Lung (tissue), 12 donors: Measurements from ENCODE around the gene WNT16. TPM values are rescaled to one million over a fixed set of nuclear protein-coding genes. Genes with fewer than 3 reads are reported as not detected.
"Not testable (repeated sequence)": the region's sequence is repeated elsewhere in the genome, so short reads cannot be mapped to it uniquely, and the experiment has no call there.

Experiments used
- ATAC-seq: fragments of 200-7000 bp; cut with Tn5 transposase; one replicate; pipeline ENCODE4 v1.9.1; 2020; ENCODE audit warnings: moderate number of reproducible peaks; ENCODE audit not compliant: insufficient read depth, low FRiP score
- DNase-seq, 3 donors: peaks; one replicate each; pipeline ENCODE4 v3.0.0-alpha.2; 2013 to 2017
- H3K27ac ChIP-seq, 2 donors: one replicate each; pipeline ENCODE4 v1.5.1; 2013; ENCODE audit warnings: mild to moderate bottlenecking in 2 of 2, moderate library complexity in 2 of 2, control low read depth in 1 of 2, inconsistent platforms in 1 of 2, low read depth in 1 of 2, low read length in 1 of 2
- H3K27me3 ChIP-seq, 3 donors: one replicate each; pipeline ENCODE4 v1.5.1; 2013; ENCODE audit warnings: low read length in 2 of 3; ENCODE audit not compliant: control insufficient read depth in 3 of 3, insufficient read depth in 3 of 3
- H3K36me3 ChIP-seq, 4 donors: one replicate each; pipeline ENCODE4 v1.5.1; 2013; ENCODE audit warnings: low read length in 4 of 4, mild to moderate bottlenecking in 1 of 4, moderate library complexity in 1 of 4; ENCODE audit not compliant: control insufficient read depth in 4 of 4, insufficient read depth in 4 of 4
- H3K4me1 ChIP-seq, 5 donors: one replicate each; pipeline ENCODE4 v1.5.1; 2013; ENCODE audit warnings: low read length in 5 of 5, mild to moderate bottlenecking in 2 of 5, moderate library complexity in 1 of 5; ENCODE audit not compliant: control insufficient read depth in 5 of 5, insufficient read depth in 5 of 5
- H3K4me3 ChIP-seq: one replicate; pipeline ENCODE4 v1.5.1; 2013; ENCODE audit warnings: mild to moderate bottlenecking, control low read depth, moderate library complexity
- H3K9ac ChIP-seq, 2 donors: one replicate each; pipeline ENCODE4 v1.5.1; 2013; ENCODE audit warnings: low read length in 2 of 2, control low read depth in 1 of 2; ENCODE audit not compliant: insufficient read depth in 1 of 2
- H3K9me3 ChIP-seq, 4 donors: one replicate each; pipeline ENCODE4 v1.5.1; 2013; ENCODE audit warnings: low read length in 3 of 4, mild to moderate bottlenecking in 1 of 4, moderate library complexity in 1 of 4; ENCODE audit not compliant: control insufficient read depth in 4 of 4, insufficient read depth in 3 of 4
- WGBS, 2 donors: extraction: QIAGEN DNeasy Blood & Tissue Kit; methylation state at CpG; one replicate each; pipeline ENCODE4 v1.1.7; 2013; 5-methylcytosine and 5-hydroxymethylcytosine counted together
- polyA plus RNA-seq, 2 donors: library from polyadenylated mRNA; stranded (reverse); fragments of 200-250 nt; gene quantifications; one replicate each; pipeline ENCODE4 v1.2.1, GENCODE V29; 2013
- total RNA-seq, 2 donors: library from RNA; depleted of rRNA in 1 of 2; stranded (reverse); fragments of >200 nt in 1 of 2; gene quantifications; one replicate each; pipeline ENCODE4 v1.2.1, GENCODE V29; 2014 to 2021
- TF ChIP-seq, protein P1 (sequence below): IDR thresholded peaks from 2 replicates; pipeline ENCODE4 v1.5.1; 2012; ENCODE audit warnings: mild to moderate bottlenecking; ENCODE audit errors: control extremely low read depth, extremely low read depth
- donor health status: control.
- donor health status: control.
- donor health status: Bipolar disorder and iron deficiency.
- donor health status: healthy.
- donor health status: DM: yes; HTN: yes; CAD: no.

The WNT16 gene
- total and polyA plus RNA-seq, 4 donors: 0.02 to 0.14 (median 0.09) TPM; not detected in 1

DNA sequence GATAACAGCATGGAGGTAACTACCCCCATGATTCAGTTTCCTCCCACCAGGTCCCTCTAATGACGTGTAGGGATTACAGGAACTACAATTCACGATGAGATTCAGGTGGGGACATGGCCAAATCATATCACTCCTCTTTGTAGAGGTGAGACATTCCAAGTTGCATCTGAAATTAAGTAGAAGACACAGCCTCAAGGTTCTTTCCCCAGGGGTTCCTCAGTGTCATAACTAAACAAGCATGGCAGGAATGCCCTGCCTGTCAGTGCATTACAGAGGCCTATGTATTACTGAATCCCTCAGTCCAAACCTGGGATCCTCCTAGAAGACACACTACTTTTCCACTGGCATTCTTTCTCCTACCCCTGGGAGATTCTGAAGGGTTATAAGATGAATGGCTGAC lies 42.6 kb upstream of the WNT16 start:
- Histone ChIP-seq H3K4me3 (no peak overlapping the region), H3K4me1 (peaks cover 0 to 2% (median 0%) of the 10 kb centered on the region in 5 donors), H3K36me3 (peaks cover 0 to 5% (median 2%) of the 10 kb centered on the region in 4 donors), H3K9me3 (peaks cover 0 to 5% (median 4%) of the 10 kb centered on the region in 4 donors), H3K27me3 (no peaks in the 10 kb centered on the region), H3K9ac (no peak overlapping the region), H3K27ac (no peak overlapping the region)
- TF ChIP-seq, protein P1, sequence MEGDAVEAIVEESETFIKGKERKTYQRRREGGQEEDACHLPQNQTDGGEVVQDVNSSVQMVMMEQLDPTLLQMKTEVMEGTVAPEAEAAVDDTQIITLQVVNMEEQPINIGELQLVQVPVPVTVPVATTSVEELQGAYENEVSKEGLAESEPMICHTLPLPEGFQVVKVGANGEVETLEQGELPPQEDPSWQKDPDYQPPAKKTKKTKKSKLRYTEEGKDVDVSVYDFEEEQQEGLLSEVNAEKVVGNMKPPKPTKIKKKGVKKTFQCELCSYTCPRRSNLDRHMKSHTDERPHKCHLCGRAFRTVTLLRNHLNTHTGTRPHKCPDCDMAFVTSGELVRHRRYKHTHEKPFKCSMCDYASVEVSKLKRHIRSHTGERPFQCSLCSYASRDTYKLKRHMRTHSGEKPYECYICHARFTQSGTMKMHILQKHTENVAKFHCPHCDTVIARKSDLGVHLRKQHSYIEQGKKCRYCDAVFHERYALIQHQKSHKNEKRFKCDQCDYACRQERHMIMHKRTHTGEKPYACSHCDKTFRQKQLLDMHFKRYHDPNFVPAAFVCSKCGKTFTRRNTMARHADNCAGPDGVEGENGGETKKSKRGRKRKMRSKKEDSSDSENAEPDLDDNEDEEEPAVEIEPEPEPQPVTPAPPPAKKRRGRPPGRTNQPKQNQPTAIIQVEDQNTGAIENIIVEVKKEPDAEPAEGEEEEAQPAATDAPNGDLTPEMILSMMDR: no peak
- ATAC-seq: no peak
- no peak for DNase-seq
- 82 to 86% methylated on average over 2 of the region's 2 CpGs for WGBS, 2 donors

DNA sequence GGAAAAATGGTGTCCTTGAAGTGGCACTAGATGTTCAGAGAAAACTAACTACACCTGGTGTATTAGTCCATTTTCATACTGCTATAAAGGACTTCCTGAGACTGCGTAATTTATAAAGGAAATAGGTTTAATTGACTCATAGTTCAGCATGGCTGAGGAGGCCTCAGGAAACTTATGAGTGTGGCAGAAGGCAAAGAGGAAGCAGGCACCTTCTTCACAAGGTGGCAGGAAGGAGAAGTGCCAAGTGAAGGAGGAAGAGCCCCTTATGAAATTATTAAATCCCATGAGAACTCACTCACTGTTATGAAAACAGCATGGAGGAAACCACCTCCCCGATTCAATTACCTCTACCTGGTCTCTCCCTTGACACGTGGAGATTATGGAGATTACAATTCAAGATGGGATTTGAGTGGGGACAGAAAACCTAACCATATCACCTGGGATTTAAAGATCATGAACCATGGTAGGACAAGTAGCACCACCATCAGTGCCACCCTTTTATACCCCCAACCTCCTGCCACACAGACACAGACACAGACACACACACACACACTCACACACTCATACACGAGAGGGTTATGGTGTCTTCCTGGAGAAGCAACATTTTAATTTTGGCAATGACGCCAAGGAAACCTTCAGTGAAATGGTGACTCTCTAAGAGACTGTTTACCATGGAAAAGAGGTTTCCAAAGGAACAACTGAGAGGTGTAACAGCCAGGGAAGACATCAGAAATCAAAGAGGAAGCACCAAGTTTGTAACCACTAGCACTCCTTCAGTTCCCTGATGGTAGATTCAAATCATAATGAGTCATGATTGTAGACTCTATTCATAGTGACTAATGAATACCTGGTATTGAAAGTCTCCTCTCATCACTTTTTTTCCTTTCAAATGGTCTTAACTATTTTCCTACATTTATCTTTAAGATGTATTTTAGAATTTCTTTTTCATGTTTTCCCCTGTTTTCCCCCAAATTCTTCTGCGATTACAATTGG lies 41.8 kb upstream of the WNT16 start:
- Histone ChIP-seq H3K4me3 (no peak overlapping the region), H3K36me3 (peaks cover 0 to 5% (median 2%) of the 10 kb centered on the region in 4 donors), H3K9ac (no peak overlapping the region), H3K9me3 (peaks cover 0 to 5% (median 4%) of the 10 kb centered on the region in 4 donors), H3K27ac (no peak overlapping the region), H3K27me3 (no peaks in the 10 kb centered on the region), H3K4me1 (peaks cover 0 to 2% (median 0%) of the 10 kb centered on the region in 5 donors)
- no peak for ATAC-seq
- WGBS, 2 donors: 71 to 80% methylated on average over 6 of the region's 6 CpGs
- no peak for DNase-seq
- TF ChIP-seq, protein P1: no peak

DNA sequence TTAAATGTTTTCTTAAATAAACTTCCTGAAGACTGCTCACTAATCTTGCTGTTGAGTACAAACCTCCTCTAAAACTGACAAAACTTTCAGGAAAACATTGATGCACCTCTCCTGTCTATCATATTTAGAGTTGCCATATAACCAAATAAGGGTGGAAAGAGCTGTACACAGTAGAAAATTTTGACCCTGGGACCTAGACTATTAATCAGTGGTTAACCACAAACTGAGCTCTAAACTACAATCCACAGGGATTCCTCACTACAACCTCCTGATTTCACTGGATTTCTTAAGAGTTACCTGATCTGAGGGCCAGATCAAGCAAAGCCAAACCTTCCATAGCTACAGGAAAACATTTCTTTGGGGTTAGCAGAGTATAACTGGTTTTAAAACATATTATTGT lies 39.9 kb upstream of the WNT16 start:
- Histone ChIP-seq H3K36me3 (peaks cover 0 to 7% (median 4%) of the 10 kb centered on the region in 4 donors), H3K9ac (no peak overlapping the region), H3K4me3 (no peak overlapping the region), H3K4me1 (no peaks in the 10 kb centered on the region), H3K27me3 (no peaks in the 10 kb centered on the region), H3K9me3 (peaks cover 0 to 5% (median 4%) of the 10 kb centered on the region in 4 donors), H3K27ac (no peak overlapping the region)
- ATAC-seq: no peak
- DNase-seq: no peak
- TF ChIP-seq, protein P1: no peak

DNA sequence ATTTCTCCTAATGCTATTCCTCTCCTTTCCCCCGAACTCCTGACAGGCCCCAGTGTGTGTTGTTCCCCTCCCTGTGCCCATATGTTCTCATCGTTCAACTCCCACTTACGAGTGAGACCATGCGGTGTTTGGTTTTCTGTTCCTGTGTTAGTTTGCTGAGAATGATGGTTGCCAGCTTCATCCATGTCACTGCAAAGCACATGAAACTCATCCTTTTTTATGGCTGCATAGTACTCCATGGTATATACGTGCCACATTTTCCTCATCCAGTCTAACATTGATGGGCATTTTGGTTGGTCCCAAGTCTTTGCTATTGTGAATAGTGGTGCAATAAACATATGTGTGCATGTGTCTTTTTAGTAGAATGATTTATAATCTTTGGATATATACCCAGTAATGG lies 38.9 kb upstream of the WNT16 start:
- H3K9me3 ChIP-seq, DNase-seq, H3K36me3 ChIP-seq, H3K4me3 ChIP-seq, H3K27ac ChIP-seq, ATAC-seq, H3K9ac ChIP-seq, H3K4me1 ChIP-seq, H3K27me3 ChIP-seq: not testable (repeated sequence)
- WGBS, 2 donors: 90 to 92% methylated on average over 5 of the region's 5 CpGs
